Activated CD4-positive, alpha-beta T cell treated with anti-CD3 and anti-CD28 coated beads for 1 hour (primary cell): ENCODE results near the gene ADAMTS2.

ENCODE experiments used
- DNase-seq: peaks from one replicate; pipeline ENCODE4 v3.0.0-alpha.2; 2020

The ADAMTS2 gene

DNA sequence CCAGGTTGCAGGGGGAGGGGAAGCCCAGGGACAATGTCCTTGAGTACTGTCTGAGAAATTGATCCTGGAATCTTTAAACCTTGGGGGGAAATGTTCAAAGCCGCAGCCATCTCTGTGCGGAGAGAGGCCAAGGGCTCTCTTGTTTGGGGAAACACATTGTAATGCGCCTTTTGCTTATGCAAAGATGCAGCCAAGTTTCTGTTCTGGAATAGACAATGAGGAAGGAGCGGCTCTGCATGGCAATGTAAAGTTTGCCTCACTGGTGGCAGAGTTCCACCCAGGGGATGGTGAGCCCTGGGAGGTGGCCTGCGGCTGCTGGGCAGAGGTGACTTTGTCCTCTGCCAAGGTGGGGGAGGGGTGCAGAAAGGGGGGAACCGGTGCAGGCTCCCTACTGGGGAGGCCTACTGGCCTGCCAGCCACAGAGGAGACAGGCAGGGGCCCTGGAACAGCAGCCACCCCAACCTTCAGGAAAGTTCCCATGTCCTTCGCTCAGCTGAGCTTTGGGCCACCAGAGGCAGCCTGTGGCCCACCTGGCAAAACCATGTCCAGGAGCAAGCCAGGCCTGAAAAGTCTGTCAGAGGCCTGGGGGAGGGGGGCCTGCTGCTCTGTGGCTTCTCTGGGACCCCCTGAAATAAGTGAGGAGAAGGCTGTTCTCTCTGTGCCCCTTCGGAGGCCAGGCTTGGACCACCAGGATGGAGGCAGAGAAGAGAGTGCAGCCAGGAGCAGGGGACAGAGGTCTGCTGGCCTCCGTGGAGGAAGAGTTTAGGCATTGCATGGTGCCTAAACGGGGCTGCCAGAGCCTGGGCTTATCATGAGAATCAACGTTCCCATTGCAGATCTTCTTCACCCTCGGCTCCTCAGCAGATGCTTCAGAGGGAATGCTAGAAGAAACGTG is 157.3 kb downstream of the ADAMTS2 start:
- DNase-seq, result no peak

GRCh38 chr5:179187229-179187678 is 158.0 kb downstream of the ADAMTS2 start:
- DNase-seq, result no peak

DNA sequence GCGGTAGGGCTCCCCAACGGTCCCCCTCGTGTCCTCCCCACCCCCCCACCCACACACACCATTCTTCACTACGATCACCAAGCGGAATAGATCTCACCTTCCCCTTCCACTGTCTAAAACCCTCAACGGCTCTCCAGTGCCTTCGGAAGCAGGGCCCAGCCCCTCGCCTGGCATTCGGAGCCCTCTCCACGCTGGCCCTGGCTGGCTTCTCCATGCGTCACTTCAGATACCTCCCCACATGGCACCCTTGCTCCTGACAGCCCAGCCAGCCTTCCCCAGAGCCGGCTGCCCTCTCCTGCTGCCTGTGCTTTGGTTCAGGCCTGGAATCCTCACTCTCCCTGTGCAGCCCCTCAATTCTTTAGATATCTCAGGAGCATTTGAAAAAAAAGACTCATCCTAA is 158.5 kb downstream of the ADAMTS2 start:
- DNase-seq, result no peak

DNA sequence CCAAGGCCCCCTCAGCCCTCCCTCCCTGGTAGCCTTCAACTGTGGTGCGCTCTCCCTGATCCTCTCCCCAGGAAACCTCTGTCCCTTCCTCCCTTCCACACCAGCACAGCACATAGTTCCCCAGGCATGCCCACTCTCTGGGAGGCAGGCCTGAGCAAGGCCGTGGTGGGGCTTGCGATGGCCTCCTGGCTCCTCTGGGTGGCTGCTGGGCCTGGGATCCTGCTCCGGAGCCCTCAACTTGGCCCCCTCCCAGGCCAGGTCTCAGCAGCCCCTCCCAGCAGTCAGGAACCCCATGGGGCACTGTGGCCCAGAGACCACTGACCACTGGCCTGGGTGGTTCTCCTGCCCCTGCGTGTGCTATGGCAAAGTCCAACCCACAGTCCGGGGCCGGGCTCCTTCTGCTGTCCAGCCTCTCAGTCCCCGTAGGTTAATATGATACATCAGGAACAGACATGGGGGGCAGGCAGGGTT is 159.3 kb downstream of the ADAMTS2 start:
- DNase-seq, result no peak

DNA sequence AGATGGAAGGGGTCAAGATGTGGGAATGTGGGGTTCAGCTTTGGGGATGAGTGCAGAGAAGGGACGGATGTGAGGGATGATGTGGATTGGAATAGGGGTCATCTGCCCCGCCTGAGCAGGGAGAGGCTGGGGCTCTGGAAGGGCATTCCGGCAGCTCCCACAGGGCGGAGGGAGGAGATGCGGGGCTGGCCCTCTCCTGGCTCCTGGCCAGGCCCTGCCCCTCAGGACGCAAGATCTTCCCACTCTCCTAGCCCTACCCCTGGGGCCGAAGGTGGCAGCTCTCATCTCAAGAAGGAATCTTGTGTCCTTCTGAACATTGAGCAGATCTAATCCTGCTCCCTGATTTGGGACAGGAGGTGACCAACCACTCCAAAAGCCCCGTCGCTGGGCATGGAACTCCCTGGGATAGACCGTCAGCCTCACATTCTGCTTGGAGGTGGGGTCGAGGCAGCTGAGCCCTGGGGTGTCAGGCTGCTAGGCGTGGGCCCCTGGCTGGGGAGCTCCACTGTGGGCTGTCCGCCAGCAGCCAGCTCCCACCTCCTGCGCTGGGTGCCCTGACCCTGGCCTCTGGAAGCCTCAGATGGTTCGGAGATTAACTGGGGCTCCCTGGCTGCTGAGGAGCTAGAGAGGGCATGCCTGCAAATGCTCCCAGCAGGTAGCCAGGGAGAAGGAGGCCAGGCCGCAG is 159.9 kb downstream of the ADAMTS2 start:
- no peak for DNase-seq

- no peak for DNase-seq
Measured at GRCh38 chr5:179184521-179185050, 160.7 kb downstream of the ADAMTS2 start.

GRCh38 chr5:179183481-179183880 is 161.8 kb downstream of the ADAMTS2 start:
- DNase-seq, result no peak

DNA sequence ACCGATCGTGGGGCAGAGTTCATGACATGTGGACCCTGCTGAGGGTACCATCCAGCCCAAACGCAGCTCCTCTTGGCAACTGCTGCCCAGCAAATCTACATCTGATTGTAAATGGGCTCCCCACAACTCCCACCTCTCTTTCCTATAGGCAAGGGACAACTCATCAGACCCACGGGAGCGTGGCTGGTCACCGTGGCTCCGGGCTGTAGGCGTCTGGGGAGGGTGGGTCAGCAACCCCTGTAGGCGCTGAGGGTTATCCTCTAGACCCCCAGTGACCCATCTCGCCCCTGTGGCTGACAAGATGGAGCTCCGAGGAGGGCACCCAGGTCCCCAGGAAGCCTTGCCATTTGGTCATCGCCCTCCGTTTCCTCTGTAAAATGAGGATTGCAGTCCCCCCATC is 162.7 kb downstream of the ADAMTS2 start:
- DNase-seq, result no peak

GRCh38 chr5:179181988-179182387 is 163.3 kb downstream of the ADAMTS2 start:
- no peak for DNase-seq

DNA sequence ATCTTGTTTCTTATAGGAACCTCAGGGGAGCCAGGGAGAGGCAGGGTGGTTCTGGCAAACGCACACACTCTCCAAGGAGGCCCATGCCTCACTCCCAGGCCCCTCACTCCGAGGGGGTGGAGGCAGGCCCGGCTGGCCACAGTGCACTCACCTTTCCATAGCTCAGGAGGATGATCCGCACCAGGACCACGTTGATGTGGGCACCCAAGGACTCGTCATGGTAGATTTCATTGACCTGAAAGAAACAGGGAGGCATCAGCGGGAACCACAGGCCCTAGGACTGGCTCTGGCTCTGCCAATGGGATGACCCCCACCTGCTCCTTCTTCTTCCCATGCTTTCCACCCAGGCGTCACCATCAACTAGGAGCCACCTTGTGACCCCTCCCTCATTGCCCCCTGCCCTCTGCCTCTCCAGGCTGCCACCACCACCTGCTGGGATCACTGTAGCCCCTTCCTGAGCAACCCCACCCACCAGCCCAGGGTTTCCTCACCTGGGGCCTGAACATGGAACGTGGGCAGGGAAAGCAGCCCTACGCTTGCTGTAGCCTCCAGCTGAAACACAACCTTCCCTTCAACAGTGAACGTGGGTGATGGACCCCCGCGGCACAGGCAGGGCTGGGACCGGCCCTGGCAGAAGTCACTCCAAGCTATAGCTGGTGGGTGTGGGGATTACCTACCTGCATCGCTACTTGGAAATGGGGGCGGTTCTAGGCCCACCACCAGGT is 164.2 kb downstream of the ADAMTS2 start:
- DNase-seq, result no peak

DNA sequence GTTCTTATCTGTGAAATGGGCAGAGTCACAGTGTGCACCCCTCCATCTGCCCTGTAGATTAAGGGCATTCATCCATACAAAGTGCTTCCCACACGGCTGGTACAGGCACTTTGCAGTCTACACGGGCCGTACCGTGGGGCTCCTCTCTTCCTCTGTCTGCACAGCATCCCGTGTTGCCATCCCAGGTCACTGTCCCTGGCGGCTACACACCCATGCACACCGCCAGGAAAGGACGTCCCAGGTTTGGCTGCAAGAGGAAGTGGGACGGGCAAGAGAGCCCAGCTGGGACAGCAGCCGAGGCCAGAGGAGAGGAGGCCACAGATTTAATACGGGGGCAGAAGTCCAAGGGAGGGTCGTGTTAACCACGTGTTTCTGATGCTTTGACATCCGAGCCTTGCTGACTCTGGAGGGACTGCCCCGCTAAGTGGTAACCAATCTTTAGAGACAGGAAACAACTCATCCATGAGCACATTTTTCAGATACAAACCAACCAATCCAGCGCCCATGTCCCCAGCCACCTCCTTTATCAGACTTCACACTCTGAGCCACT is 165.1 kb downstream of the ADAMTS2 start:
- no peak for DNase-seq

GRCh38 chr5:179177711-179178575 is 167.3 kb downstream of the ADAMTS2 start:
- no peak for DNase-seq

DNA sequence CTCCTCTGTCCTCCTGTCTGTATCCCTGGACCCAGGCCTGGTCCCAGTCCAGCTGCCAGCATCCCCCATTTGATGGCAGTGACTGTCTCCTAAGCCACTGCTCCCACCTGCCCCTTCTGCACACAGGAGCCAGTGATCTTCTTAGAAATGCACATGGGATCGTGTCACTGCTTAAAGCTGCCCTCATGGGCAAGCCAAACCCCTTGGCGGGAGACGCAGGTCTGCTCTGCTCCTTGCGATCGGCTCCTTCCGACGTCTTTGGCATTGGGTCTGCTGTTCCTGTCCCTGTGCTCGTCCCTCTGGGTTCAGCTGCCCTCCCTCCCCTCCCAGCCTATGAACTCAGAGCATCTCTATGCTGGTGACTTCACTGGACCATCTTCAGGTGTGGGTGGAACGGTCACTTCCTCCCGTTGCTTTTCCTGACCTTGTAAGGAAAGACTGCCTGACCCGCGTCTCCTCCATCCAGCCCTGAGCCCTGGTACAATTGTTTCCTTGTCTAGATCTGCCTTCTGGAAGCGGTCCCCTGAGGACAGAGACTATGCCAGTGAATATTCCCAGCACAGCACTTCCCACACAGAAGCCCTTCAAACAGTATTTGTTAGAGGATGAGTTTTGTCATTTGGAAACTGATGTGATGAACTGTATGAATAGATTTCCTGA is 168.6 kb downstream of the ADAMTS2 start:
- DNase-seq, result no peak

DNA sequence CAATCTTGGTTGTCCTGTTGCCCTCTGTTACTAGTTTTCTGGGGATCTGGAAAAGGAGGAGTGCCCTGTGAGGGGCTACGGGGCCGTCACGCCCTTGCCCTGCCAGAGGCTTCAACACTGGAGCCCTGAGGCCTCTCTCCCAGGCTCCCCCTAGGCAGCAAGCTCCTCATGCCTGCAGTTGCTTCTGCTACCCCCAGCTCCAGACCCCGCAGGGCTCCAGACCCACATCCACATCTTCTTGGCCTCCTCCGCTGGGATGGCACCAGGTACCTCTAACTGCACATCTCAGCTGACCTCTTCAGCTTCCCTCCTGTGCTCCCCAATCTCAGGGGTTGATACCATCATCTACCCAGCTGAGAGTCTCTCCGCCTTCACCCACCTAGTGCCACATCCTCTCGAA is 169.1 kb downstream of the ADAMTS2 start:
- no peak for DNase-seq

GRCh38 chr5:179171816-179172745 is 173.2 kb downstream of the ADAMTS2 start:
- DNase-seq, result no peak

GRCh38 chr5:179171251-179171815 is 173.9 kb downstream of the ADAMTS2 start:
- no peak for DNase-seq

DNA sequence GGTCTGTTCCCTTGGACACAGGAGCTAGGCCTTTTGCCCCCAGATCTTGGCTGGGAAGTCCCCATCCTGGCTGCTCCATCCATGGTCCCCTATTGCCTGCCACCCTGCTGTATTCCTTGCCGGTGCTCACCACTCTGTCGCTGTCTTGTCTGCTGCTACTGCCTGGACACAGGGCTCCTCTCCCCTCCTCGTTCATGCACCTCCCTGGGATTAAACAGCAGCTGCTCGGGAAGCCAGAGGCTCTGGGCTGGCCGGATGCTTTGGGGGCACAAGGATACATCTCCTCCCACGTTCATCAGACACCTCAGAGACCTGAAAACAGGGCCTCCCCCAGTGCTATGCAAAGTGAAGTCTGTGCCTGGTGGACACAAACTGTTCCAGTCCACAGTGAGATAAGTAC is 174.7 kb downstream of the ADAMTS2 start:
- DNase-seq, result no peak

- no peak for DNase-seq
Measured at GRCh38 chr5:179169836-179170235, 175.4 kb downstream of the ADAMTS2 start.

DNA sequence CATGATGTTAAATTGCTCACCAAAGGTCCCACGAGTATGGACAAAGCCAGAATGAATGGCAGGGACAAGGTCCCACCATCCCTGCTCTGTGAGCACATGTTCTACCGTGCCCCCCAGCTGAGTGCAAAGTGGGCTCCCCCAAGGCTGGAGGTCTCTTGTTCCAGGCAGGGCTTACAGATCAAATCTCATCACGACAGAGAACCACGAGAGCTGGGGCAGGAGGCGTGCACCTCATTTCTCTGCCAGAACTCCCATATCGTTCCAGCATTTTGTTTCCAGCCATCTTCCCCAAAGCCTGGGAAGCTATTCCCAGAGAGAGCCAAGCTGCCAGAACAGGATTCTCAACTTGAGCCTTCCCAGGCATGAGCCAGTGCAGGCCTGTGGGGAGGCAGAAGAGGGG is 176.6 kb downstream of the ADAMTS2 start:
- no peak for DNase-seq
